MM.1S (cell line): ENCODE results near the gene FAM120B.

Experiments
- DNase-seq: peaks from one replicate; pipeline ENCODE4 v3.0.0-alpha.2; 2015
- H2AFZ ChIP-seq: fragments of 300-600 bp; sonication (generic); 2 replicates; pipeline ENCODE4 v1.6.0; 2016; ENCODE audit warnings: antibody characterized with exemption, low read length
- H3F3A ChIP-seq: fragments of 300-600 bp; sonication (generic); 2 replicates; pipeline ENCODE4 v1.6.1; 2016; ENCODE audit warnings: mild to moderate bottlenecking, antibody characterized with exemption, low read length, moderate library complexity, mixed read lengths; ENCODE audit not compliant: insufficient read depth
- H3K27ac ChIP-seq: fragments of 300-600 bp; sonication (generic); 2 replicates; pipeline ENCODE4 v1.5.1; 2016; ENCODE audit warnings: mild to moderate bottlenecking, low read length
- H3K27me3 ChIP-seq: fragments of 300-600 bp; sonication (generic); replicated peaks from 2 replicates; pipeline ENCODE4 v1.6.0; 2016; ENCODE audit warnings: low read length; ENCODE audit not compliant: insufficient read depth
- H3K36me3 ChIP-seq: fragments of 300-600 bp; sonication (generic); replicated peaks from 2 replicates; pipeline ENCODE4 v1.6.1; 2016; ENCODE audit warnings: mild to moderate bottlenecking, low read length, mixed read lengths; ENCODE audit not compliant: insufficient read depth
- H3K4me1 ChIP-seq: fragments of 300-600 bp; sonication (generic); 2 replicates; pipeline ENCODE4 v1.6.1; 2016; ENCODE audit warnings: low read length, mixed read lengths
- H3K4me2 ChIP-seq: fragments of 300-600 bp; sonication (generic); 2 replicates; pipeline ENCODE4 v1.6.0; 2016; ENCODE audit warnings: low read depth, low read length
- H3K4me3 ChIP-seq: fragments of 300-600 bp; sonication (generic); 2 replicates; pipeline ENCODE4 v1.5.1; 2016; ENCODE audit warnings: low read length, mixed read lengths
- H3K79me2 ChIP-seq: fragments of 300-600 bp; sonication (generic); 2 replicates; pipeline ENCODE4 v1.6.1; 2016; ENCODE audit warnings: mixed run types, low read length, mixed read lengths
- H3K9ac ChIP-seq: fragments of 300-600 bp; sonication (generic); 2 replicates; pipeline ENCODE4 v1.6.1; 2016; ENCODE audit warnings: low read length, mixed read lengths
- H3K9me2 ChIP-seq: fragments of 300-600 bp; sonication (generic); replicated peaks from 2 replicates; pipeline ENCODE4 v1.6.1; 2016; ENCODE audit warnings: mild to moderate bottlenecking, low read length, mixed read lengths; ENCODE audit not compliant: insufficient read depth
- H3K9me3 ChIP-seq: fragments of 300-600 bp; sonication (generic); replicated peaks from 2 replicates; pipeline ENCODE4 v1.6.1; 2016; ENCODE audit warnings: mild to moderate bottlenecking, low read length, mixed read lengths; ENCODE audit not compliant: insufficient read depth
- H4K20me1 ChIP-seq: fragments of 300-600 bp; sonication (generic); 2 replicates; pipeline ENCODE4 v1.6.1; 2016; ENCODE audit warnings: mild to moderate bottlenecking, low read length, moderate library complexity, mixed read lengths; ENCODE audit not compliant: insufficient read depth
- CTCF ChIP-seq: fragments of 300-600 bp; sonication (generic); IDR thresholded peaks from 2 replicates; pipeline ENCODE4 v1.5.1; 2016; ENCODE audit warnings: antibody characterized with exemption, low read length, mixed read lengths
- EZH2 ChIP-seq: fragments of 300-600 bp; sonication (generic); optimal IDR thresholded peaks from 2 replicates; pipeline ENCODE3; 2017; ENCODE audit warnings: low read depth, mild to moderate bottlenecking, antibody characterized with exemption, low read length, mixed read lengths
- EZH2phosphoT487 ChIP-seq: fragments of 300-600 bp; sonication (generic); IDR thresholded peaks from 2 replicates; pipeline ENCODE4 v1.6.1; 2018; ENCODE audit warnings: antibody characterized with exemption, low read length

The FAM120B gene

GRCh38 chr6:170444811-170445211, 138.3 kb downstream of the FAM120B start:
- no peaks in the 10 kb centered on the region for H3K9me3 ChIP-seq
- H3K27ac ChIP-seq: peak overlapping the region; percentile 23; the same call in 1 of the 2 replicates
- no peak overlapping the region for H3K9ac ChIP-seq
- no peaks in the 10 kb centered on the region for H3K36me3 ChIP-seq
- no peaks in the 10 kb centered on the region for H3K9me2 ChIP-seq
- no peak overlapping the region for H3K4me2 ChIP-seq
- H3K79me2 ChIP-seq: no peaks in the 10 kb centered on the region
- no peaks in the 10 kb centered on the region for H4K20me1 ChIP-seq
- H3K4me1 ChIP-seq: no peaks in the 10 kb centered on the region; the same call in 1 of the 2 replicates
- no peak overlapping the region for H3K4me3 ChIP-seq
- no peak overlapping the region for H2AFZ ChIP-seq
- TF ChIP-seq EZH2: no peak
- no peak for TF ChIP-seq CTCF
- no peak for TF ChIP-seq EZH2phosphoT487
- H3F3A ChIP-seq: no peaks in the 10 kb centered on the region
- DNase-seq: no peak
- no peaks in the 10 kb centered on the region for H3K27me3 ChIP-seq

- H3K9me3 ChIP-seq: no peaks in the 10 kb centered on the region
- H2AFZ ChIP-seq: no peak overlapping the region
- H3K9me2 ChIP-seq: no peaks in the 10 kb centered on the region
- H3K9ac ChIP-seq: no peak overlapping the region
- H3K27ac ChIP-seq: no peak overlapping the region
- no peaks in the 10 kb centered on the region for H4K20me1 ChIP-seq
- no peak overlapping the region for H3K4me3 ChIP-seq
- H3K4me1 ChIP-seq: no peaks in the 10 kb centered on the region; the same call in 1 of the 2 replicates
- no peak overlapping the region for H3K4me2 ChIP-seq
- no peaks in the 10 kb centered on the region for H3K36me3 ChIP-seq
- H3K27me3 ChIP-seq: no peaks in the 10 kb centered on the region
- no peak for DNase-seq
- TF ChIP-seq EZH2 (no peak), EZH2phosphoT487 (no peak), CTCF (no peak)
- no peaks in the 10 kb centered on the region for H3K79me2 ChIP-seq
- H3F3A ChIP-seq: no peaks in the 10 kb centered on the region
These were observed 138.9 kb downstream of the FAM120B start for GRCh38 chr6:170445487-170445886.

- no peak overlapping the region for H3K4me3 ChIP-seq
- H3K27ac ChIP-seq: no peak overlapping the region
- no peaks in the 10 kb centered on the region for H3K9me2 ChIP-seq
- no peaks in the 10 kb centered on the region for H3K9me3 ChIP-seq
- no peaks in the 10 kb centered on the region for H3F3A ChIP-seq
- no peak for DNase-seq
- no peak overlapping the region for H3K4me2 ChIP-seq
- H3K4me1 ChIP-seq: no peaks in the 10 kb centered on the region; the same call in 1 of the 2 replicates
- H2AFZ ChIP-seq: no peak overlapping the region
- no peak overlapping the region for H3K9ac ChIP-seq
- no peak for TF ChIP-seq CTCF
- no peak for TF ChIP-seq EZH2
- no peak for TF ChIP-seq EZH2phosphoT487
- H4K20me1 ChIP-seq: no peaks in the 10 kb centered on the region
- H3K79me2 ChIP-seq: no peaks in the 10 kb centered on the region
- no peaks in the 10 kb centered on the region for H3K27me3 ChIP-seq
- no peaks in the 10 kb centered on the region for H3K36me3 ChIP-seq
These were observed 139.4 kb downstream of the FAM120B start for GRCh38 chr6:170445971-170446370.
